Measurements from ENCODE around the gene NUP85.
"Not testable (repeated sequence)": the region's sequence is repeated elsewhere in the genome, so short reads cannot be mapped to it uniquely, and the experiment has no call there.

The NUP85 gene, protein sequence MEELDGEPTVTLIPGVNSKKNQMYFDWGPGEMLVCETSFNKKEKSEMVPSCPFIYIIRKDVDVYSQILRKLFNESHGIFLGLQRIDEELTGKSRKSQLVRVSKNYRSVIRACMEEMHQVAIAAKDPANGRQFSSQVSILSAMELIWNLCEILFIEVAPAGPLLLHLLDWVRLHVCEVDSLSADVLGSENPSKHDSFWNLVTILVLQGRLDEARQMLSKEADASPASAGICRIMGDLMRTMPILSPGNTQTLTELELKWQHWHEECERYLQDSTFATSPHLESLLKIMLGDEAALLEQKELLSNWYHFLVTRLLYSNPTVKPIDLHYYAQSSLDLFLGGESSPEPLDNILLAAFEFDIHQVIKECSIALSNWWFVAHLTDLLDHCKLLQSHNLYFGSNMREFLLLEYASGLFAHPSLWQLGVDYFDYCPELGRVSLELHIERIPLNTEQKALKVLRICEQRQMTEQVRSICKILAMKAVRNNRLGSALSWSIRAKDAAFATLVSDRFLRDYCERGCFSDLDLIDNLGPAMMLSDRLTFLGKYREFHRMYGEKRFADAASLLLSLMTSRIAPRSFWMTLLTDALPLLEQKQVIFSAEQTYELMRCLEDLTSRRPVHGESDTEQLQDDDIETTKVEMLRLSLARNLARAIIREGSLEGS

DNA sequence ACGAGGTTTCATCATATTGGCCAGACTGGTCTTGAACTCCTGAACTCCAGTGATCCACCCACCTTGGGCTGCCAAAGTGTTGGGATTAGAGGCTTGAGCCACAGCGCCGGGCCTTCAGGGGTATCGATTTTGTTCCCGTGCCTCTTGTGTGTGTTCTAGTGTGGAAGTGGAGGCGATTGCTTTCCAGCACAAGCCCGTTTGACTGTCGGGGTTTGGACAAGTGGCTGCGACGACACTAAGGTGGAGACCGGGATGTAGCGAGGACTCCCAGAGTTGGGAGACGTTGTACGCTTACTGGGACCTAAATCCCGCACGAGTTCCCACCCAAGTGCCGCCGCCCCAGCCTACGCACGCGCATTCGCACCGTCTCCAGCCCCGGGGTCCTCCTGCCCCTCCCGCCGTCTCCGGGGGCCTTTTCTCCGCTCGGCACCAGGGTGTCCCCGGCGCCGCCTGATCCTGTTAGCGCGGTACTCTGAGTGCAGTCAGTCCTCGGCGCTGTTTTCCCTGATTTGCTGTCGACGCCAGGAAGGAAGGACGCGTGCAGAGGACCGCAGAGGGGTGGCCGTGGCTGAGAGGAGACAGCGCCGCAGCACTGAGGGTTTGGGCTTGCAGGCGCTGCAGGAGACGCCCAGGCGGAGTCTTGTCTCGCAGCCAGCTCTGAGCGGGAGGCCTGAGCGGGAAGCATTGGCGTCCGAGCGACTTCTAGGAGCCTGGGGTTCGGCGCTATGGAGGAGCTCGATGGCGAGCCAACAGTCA lies at the start of gene NUP85:
NUP85 (plus strand) TSS at position 643 of the 756 bp plus-strand sequence; CDS start at position 726, 83 bp downstream.
- Histone ChIP-seq H3K9me3 (ENCODE audit: control insufficient read depth, low read depth, low read length) (no peaks in the 10 kb centered on the region), H3K9ac (ENCODE audit: low read length) (peak within 1 kb of the TSS; percentile 98), H3K27me3 (ENCODE audit: control insufficient read depth, insufficient read depth, low read length) (no peaks in the 10 kb centered on the region), H3K4me1 (ENCODE audit: control insufficient read depth, low read depth, low read length) (no peaks in the 10 kb centered on the region), H3K4me3 (ENCODE audit: low read length) (peak within 1 kb of the TSS; percentile 97), H3K27ac (ENCODE audit: low read length) (peak within 1 kb of the TSS; percentile 93), H3K36me3 (ENCODE audit: control insufficient read depth, low read depth, low read length) (peaks cover 16% of the 10 kb centered on the region)

DNA sequence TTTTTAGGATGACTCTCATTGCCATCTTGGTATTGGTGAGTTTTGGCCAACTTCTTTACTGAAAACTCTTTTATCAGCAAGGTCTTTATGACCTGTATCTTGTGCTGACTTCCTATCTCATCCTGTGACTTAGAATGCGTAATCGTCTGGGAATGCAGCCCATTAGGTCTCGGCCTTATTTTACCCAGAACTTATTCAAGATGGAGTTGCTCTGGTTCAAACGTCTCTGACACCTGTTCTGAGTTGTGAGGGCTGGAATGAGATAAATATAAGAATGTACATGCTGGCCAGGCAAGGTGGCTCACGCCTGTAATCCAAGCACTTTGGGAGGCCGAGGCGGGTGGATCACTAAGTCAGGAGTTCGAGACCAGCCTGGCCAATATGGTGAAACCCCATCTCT lies 47.0 kb upstream of the NUP85 start:
- H3K9ac ChIP-seq (ENCODE audit: low read length); H3K4me1 ChIP-seq (ENCODE audit: control insufficient read depth, low read depth, low read length); H3K27ac ChIP-seq (ENCODE audit: low read length); H3K9me3 ChIP-seq (ENCODE audit: control insufficient read depth, low read depth, low read length); H3K27me3 ChIP-seq (ENCODE audit: control insufficient read depth, insufficient read depth, low read length); H3K36me3 ChIP-seq (ENCODE audit: control insufficient read depth, low read depth, low read length); H3K4me3 ChIP-seq (ENCODE audit: low read length): not testable (repeated sequence)

GRCh38 chr17:75159196-75160031 lies 46.1 kb upstream of the NUP85 start:
- H3K27ac ChIP-seq (ENCODE audit: low read length), result no peak overlapping the region

DNA sequence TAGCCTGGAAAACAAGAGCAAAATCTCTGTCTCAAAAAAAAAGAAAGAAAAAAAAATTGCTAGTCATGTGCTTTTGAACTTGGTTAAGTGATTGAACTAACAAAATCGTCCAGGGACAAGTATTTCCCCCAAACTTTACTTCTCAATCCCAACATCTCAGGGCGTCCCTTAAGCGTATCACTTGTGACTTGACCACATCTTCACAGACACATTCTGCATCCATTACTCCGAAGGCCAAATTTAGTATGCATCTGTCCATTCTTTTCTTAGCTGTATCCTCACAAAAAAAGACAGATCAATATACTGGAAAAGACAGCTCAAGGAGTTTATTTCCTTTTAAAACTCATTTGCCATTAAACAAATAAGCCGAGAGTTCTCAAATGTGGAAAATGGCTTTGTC lies 45.3 kb upstream of the NUP85 start:
- peaks cover 2% of the 10 kb centered on the region for H3K4me1 ChIP-seq (ENCODE audit: control insufficient read depth, low read depth, low read length)
- H3K4me3 ChIP-seq (ENCODE audit: low read length), result no peak overlapping the region
- H3K9ac ChIP-seq (ENCODE audit: low read length), result no peak overlapping the region
- no peak overlapping the region for H3K27ac ChIP-seq (ENCODE audit: low read length)
- H3K27me3 ChIP-seq (ENCODE audit: control insufficient read depth, insufficient read depth, low read length), result no peaks in the 10 kb centered on the region
- H3K36me3 ChIP-seq (ENCODE audit: control insufficient read depth, low read depth, low read length), result no peaks in the 10 kb centered on the region
- H3K9me3 ChIP-seq (ENCODE audit: control insufficient read depth, low read depth, low read length), result no peaks in the 10 kb centered on the region

More at GRCh38 chr17:75159196-75160031, 46.1 kb upstream of the NUP85 start:
- peaks cover 9% of the 10 kb centered on the region for H3K4me1 ChIP-seq (ENCODE audit: control insufficient read depth, low read depth, low read length)
- no peaks in the 10 kb centered on the region for H3K27me3 ChIP-seq (ENCODE audit: control insufficient read depth, insufficient read depth, low read length)
- H3K4me3 ChIP-seq (ENCODE audit: low read length), result no peak overlapping the region
- no peak overlapping the region for H3K9ac ChIP-seq (ENCODE audit: low read length)
- no peaks in the 10 kb centered on the region for H3K36me3 ChIP-seq (ENCODE audit: control insufficient read depth, low read depth, low read length)
- no peaks in the 10 kb centered on the region for H3K9me3 ChIP-seq (ENCODE audit: control insufficient read depth, low read depth, low read length)

GRCh38 chr17:75163074-75163473 lies 42.4 kb upstream of the NUP85 start:
- peaks cover 19% of the 10 kb centered on the region for H3K36me3 ChIP-seq (ENCODE audit: control insufficient read depth, low read depth, low read length)
- H3K9ac ChIP-seq (ENCODE audit: low read length), result no peak overlapping the region
- H3K9me3 ChIP-seq (ENCODE audit: control insufficient read depth, low read depth, low read length), result no peaks in the 10 kb centered on the region
- no peaks in the 10 kb centered on the region for H3K4me1 ChIP-seq (ENCODE audit: control insufficient read depth, low read depth, low read length)
- H3K27ac ChIP-seq (ENCODE audit: low read length), result no peak overlapping the region
- H3K27me3 ChIP-seq (ENCODE audit: control insufficient read depth, insufficient read depth, low read length), result no peaks in the 10 kb centered on the region
- H3K4me3 ChIP-seq (ENCODE audit: low read length), result no peak overlapping the region

DNA sequence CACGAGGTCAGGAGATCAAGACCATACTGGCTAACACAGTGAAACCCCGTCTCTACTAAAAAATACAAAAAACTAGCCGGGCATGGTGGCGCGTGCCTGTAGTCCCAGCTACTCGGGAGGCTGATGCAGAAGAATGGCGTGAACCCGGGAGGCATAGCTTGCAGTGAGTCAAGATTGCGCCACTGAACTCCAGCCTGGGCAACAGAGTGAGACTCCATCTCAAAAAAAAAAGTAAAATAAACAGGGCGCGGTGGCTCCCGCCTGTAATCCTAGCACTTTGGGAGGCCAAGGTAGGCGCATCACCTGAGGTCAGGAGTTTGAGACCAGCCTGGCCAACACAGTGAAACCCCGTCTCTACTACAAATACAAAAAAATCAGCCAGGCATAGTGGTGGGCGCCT lies 40.9 kb upstream of the NUP85 start:
- not testable (repeated sequence) for H3K27ac ChIP-seq (ENCODE audit: low read length); H3K4me1 ChIP-seq (ENCODE audit: control insufficient read depth, low read depth, low read length); H3K27me3 ChIP-seq (ENCODE audit: control insufficient read depth, insufficient read depth, low read length); H3K9me3 ChIP-seq (ENCODE audit: control insufficient read depth, low read depth, low read length); H3K4me3 ChIP-seq (ENCODE audit: low read length); H3K9ac ChIP-seq (ENCODE audit: low read length)
- peaks cover 29% of the 10 kb centered on the region for H3K36me3 ChIP-seq (ENCODE audit: control insufficient read depth, low read depth, low read length)

- peaks cover 58% of the 10 kb centered on the region for H3K36me3 ChIP-seq (ENCODE audit: control insufficient read depth, low read depth, low read length)
- no peaks in the 10 kb centered on the region for H3K9me3 ChIP-seq (ENCODE audit: control insufficient read depth, low read depth, low read length)
- no peak overlapping the region for H3K4me3 ChIP-seq (ENCODE audit: low read length)
- no peaks in the 10 kb centered on the region for H3K27me3 ChIP-seq (ENCODE audit: control insufficient read depth, insufficient read depth, low read length)
- no peaks in the 10 kb centered on the region for H3K4me1 ChIP-seq (ENCODE audit: control insufficient read depth, low read depth, low read length)
- H3K9ac ChIP-seq (ENCODE audit: low read length), result no peak overlapping the region
- H3K27ac ChIP-seq (ENCODE audit: low read length), result no peak overlapping the region
Observed at GRCh38 chr17:75168998-75169397, 36.5 kb upstream of the NUP85 start.

DNA sequence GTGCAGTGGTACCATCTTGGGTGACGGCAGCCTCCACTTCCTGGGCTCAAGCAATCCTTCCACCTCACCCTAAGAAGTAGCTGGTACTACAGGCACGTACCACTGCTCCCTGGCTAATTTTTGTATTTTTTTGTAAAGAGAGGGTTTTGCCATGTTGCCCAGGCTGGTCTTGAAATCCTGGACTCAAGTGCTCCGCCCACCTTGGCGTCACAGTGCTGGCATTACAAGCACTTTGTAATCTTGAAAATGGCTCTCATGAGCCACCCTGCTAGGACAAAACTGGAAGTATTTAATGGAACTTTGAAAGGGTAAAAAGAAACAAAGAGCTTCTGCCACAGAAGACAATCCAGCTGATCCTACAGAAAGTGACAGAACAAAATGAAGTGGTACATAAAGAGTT lies 32.0 kb upstream of the NUP85 start:
- Histone ChIP-seq H3K9me3 (ENCODE audit: control insufficient read depth, low read depth, low read length) (no peaks in the 10 kb centered on the region), H3K4me3 (ENCODE audit: low read length) (no peak overlapping the region), H3K27me3 (ENCODE audit: control insufficient read depth, insufficient read depth, low read length) (no peaks in the 10 kb centered on the region), H3K36me3 (ENCODE audit: control insufficient read depth, low read depth, low read length) (peaks cover 74% of the 10 kb centered on the region), H3K9ac (ENCODE audit: low read length) (no peak overlapping the region), H3K4me1 (ENCODE audit: control insufficient read depth, low read depth, low read length) (no peaks in the 10 kb centered on the region), H3K27ac (ENCODE audit: low read length) (no peak overlapping the region)

DNA sequence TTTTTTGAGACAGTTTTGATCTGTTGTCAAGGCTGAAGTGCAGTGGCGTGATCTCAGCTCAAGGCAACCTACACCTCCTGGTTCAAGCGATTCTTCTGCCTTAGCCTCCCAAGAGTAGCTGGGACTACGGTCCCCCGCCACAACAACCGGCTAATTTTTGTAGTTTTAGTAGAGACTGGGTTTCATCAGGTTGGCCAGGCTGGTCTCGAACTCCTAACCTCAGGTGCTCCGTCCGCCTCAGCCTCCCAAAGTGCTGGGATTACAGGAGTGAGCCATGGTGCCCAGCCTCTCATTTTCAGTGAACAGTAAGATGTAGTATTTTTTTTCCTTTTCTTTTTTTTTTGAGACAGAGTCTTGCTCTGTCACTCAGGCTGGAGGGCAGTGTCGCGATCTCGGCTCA lies 30.5 kb upstream of the NUP85 start:
- Histone ChIP-seq H3K27me3 (ENCODE audit: control insufficient read depth, insufficient read depth, low read length) (no peaks in the 10 kb centered on the region), H3K4me1 (ENCODE audit: control insufficient read depth, low read depth, low read length) (no peaks in the 10 kb centered on the region), H3K27ac (ENCODE audit: low read length) (no peak overlapping the region), H3K4me3 (ENCODE audit: low read length) (no peak overlapping the region), H3K9me3 (ENCODE audit: control insufficient read depth, low read depth, low read length) (no peaks in the 10 kb centered on the region), H3K36me3 (ENCODE audit: control insufficient read depth, low read depth, low read length) (peaks cover 81% of the 10 kb centered on the region), H3K9ac (ENCODE audit: low read length) (no peak overlapping the region)

DNA sequence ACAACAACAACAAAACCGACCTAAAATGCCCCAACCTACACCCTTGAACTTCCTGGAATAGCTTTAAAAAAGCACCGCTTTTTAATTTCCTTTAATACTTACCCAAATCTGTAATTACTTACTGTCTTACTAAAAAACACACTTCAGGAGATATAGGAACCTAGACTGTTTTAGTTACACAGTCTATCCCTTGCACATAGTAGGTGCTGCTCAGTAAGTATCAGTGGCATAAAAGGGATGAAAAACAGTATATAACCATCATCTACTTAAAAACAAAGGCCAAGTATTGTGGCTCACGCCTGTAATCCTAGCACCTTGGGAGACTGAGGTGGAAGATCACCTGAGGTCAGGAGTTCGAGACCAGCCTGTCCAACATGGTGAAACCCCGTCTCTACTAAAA lies 28.9 kb upstream of the NUP85 start:
- Histone ChIP-seq H3K27me3 (ENCODE audit: control insufficient read depth, insufficient read depth, low read length) (no peaks in the 10 kb centered on the region), H3K4me3 (ENCODE audit: low read length) (no peak overlapping the region), H3K9me3 (ENCODE audit: control insufficient read depth, low read depth, low read length) (no peaks in the 10 kb centered on the region), H3K27ac (ENCODE audit: low read length) (no peak overlapping the region), H3K9ac (ENCODE audit: low read length) (no peak overlapping the region), H3K4me1 (ENCODE audit: control insufficient read depth, low read depth, low read length) (no peaks in the 10 kb centered on the region), H3K36me3 (ENCODE audit: control insufficient read depth, low read depth, low read length) (peaks cover 76% of the 10 kb centered on the region)

GRCh38 chr17:75178453-75178852 lies 27.0 kb upstream of the NUP85 start:
- Histone ChIP-seq H3K27me3 (ENCODE audit: control insufficient read depth, insufficient read depth, low read length) (no peaks in the 10 kb centered on the region), H3K9me3 (ENCODE audit: control insufficient read depth, low read depth, low read length) (no peaks in the 10 kb centered on the region), H3K4me3 (ENCODE audit: low read length) (no peak overlapping the region), H3K9ac (ENCODE audit: low read length) (no peak overlapping the region), H3K27ac (ENCODE audit: low read length) (no peak overlapping the region), H3K36me3 (ENCODE audit: control insufficient read depth, low read depth, low read length) (peaks cover 65% of the 10 kb centered on the region), H3K4me1 (ENCODE audit: control insufficient read depth, low read depth, low read length) (peaks cover 4% of the 10 kb centered on the region)
